Measurements from ENCODE around the gene SLC50A1.

SLC50A1 gene

DNA sequence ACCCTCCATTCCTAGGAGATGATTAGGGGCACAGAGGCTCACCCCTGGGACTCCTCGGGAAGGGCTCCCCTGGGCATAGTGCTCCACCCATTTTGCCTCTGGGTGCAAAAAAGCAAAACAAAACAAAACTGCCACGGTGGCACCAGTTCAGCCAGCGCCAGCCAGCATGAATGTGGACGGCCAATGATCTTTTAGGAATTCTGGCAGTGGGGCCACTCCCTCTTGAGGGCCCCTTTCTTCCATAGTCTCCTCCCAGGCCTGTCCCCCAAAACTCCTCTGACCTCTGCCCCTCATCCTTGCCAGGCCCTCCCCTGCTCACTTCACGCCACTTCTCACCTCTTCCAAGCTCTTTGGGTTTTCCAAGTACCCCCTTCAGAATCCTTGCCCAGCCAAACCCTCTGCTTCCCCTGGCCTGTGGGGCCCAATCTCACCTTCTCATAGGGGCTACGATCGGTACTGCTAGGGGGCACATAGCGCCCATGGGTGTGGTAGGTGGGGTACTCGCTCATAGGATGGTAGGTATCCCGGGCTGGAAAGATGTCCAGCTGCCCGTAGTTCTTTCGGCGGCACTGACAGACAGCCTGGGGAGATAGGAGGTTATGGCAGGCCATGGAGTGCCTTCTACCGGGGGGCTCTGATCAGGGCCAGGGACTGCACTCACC lies 51.3 kb downstream of the SLC50A1 start:
- Histone ChIP-seq H3K27ac (peak overlapping the region; percentile 59), H3K9me3 (no peaks in the 10 kb centered on the region), H3K4me2 (peak overlapping the region; percentile 98), H3K36me3 (peaks cover 16% of the 10 kb centered on the region), H3K4me3 (no peak overlapping the region), H3K4me1 (peaks cover 58% of the 10 kb centered on the region), H3K27me3 (no peaks in the 10 kb centered on the region), H3K9ac (peak overlapping the region; percentile 73), H4K20me1 (0 out of 2 replicates have a peak, but pooled peaks cover 11% of the 10 kb centered on the region)
- TF ChIP-seq Cebpa-rat (IDR thresholded peaks at IDR 0.05): no peak

DNA sequence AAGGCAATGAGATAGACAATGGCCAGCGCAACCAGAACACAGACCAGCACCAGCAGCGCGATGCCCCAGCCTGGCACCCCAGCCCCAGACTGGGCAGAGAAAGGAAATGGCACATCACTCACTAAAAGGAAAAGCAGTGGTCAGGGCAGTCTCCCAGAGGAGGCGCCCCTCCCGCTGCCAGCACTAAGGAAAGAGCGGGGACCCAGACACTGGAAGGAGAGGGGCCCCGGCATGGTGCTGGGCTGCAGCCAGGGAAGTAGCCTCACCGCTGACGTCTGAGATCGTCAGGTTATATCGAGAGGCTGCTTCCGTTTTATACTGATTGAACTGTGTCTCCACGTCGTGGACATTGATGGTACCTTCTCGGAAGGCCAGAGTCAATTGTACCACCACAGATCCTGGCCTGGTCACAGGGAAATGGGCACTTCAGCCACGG lies 51.8 kb downstream of the SLC50A1 start:
- peak overlapping the region; percentile 73 for H3K9ac ChIP-seq
- H3K4me3 ChIP-seq: no peak overlapping the region
- H3K4me2 ChIP-seq: peak overlapping the region; percentile 98
- peak overlapping the region; percentile 59; the same call in 1 of the 2 replicates for H3K27ac ChIP-seq
- TF ChIP-seq Cebpa-rat (IDR thresholded peaks at IDR 0.05): no peak
- H3K4me1 ChIP-seq: peaks cover 60% of the 10 kb centered on the region
- 0 out of 2 replicates have a peak, but pooled peaks cover 11% of the 10 kb centered on the region for H4K20me1 ChIP-seq
- H3K36me3 ChIP-seq: peaks cover 11% of the 10 kb centered on the region
- no peaks in the 10 kb centered on the region for H3K27me3 ChIP-seq
- H3K9me3 ChIP-seq: no peaks in the 10 kb centered on the region

GRCh38 chr1:155188268-155188667 lies 52.6 kb downstream of the SLC50A1 start:
- H4K20me1 ChIP-seq: 0 out of 2 replicates have a peak, but pooled peaks cover 11% of the 10 kb centered on the region
- H3K27ac ChIP-seq: no peak overlapping the region
- no peak for TF ChIP-seq Cebpa-rat (IDR thresholded peaks at IDR 0.05)
- H3K9me3 ChIP-seq: no peaks in the 10 kb centered on the region
- peaks cover 10% of the 10 kb centered on the region; the same call in 1 of the 2 replicates for H3K36me3 ChIP-seq
- H3K27me3 ChIP-seq: no peaks in the 10 kb centered on the region
- H3K4me2 ChIP-seq: no peak overlapping the region
- H3K4me1 ChIP-seq: peaks cover 60% of the 10 kb centered on the region
- H3K4me3 ChIP-seq: no peak overlapping the region
- no peak overlapping the region for H3K9ac ChIP-seq

Data from BLaER1 (cell line).